ENCODE measurements around the gene ALOX12B. TPM values are rescaled to one million over a fixed set of nuclear protein-coding genes. Genes with fewer than 3 reads are reported as not detected.

The ALOX12B gene
- total RNA-seq, 1 donor from 2014 or later, result 1.7 TPM

- Mint-ChIP-seq H3K4me3 (ENCODE audit: unreplicated experiment) (no peak overlapping the region), H3K27ac (ENCODE audit: unreplicated experiment) (no peak overlapping the region), H3K36me3 (ENCODE audit: low read depth, unreplicated experiment) (no peaks in the 10 kb centered on the region), H3K4me1 (ENCODE audit: unreplicated experiment) (no peaks in the 10 kb centered on the region), H3K27me3 (ENCODE audit: unreplicated experiment) (peaks cover 11% of the 10 kb centered on the region), H3K9me3 (ENCODE audit: unreplicated experiment) (no peaks in the 10 kb centered on the region)
- no peak for TF ChIP-seq CTCF (IDR thresholded peaks at IDR 0.05; ENCODE audit: unreplicated experiment)
- no peak for DNase-seq (ENCODE audit: low spot score)
Measured at GRCh38 chr17:8089728-8090127, 2.2 kb upstream of the ALOX12B start.

- H3K27ac Mint-ChIP-seq (ENCODE audit: unreplicated experiment), result no peak overlapping the region
- no peak for DNase-seq (ENCODE audit: low spot score)
- H3K9me3 Mint-ChIP-seq (ENCODE audit: unreplicated experiment), result no peaks in the 10 kb centered on the region
- peaks cover 13% of the 10 kb centered on the region for H3K27me3 Mint-ChIP-seq (ENCODE audit: unreplicated experiment)
- no peak overlapping the region for H3K4me3 Mint-ChIP-seq (ENCODE audit: unreplicated experiment)
- TF ChIP-seq CTCF (IDR thresholded peaks at IDR 0.05; ENCODE audit: unreplicated experiment), result no peak
- no peaks in the 10 kb centered on the region for H3K4me1 Mint-ChIP-seq (ENCODE audit: unreplicated experiment)
- H3K36me3 Mint-ChIP-seq (ENCODE audit: low read depth, unreplicated experiment), result no peaks in the 10 kb centered on the region
Measured at GRCh38 chr17:8087952-8088230, 375 bp upstream of the ALOX12B start.

GRCh38 chr17:8084250-8084649 lies 3.3 kb downstream of the ALOX12B start:
- no peak overlapping the region for H3K27ac Mint-ChIP-seq (ENCODE audit: unreplicated experiment)
- peaks cover 2% of the 10 kb centered on the region for H3K4me1 Mint-ChIP-seq (ENCODE audit: unreplicated experiment)
- no peak for DNase-seq (ENCODE audit: low spot score)
- H3K27me3 Mint-ChIP-seq (ENCODE audit: unreplicated experiment), result peaks cover 17% of the 10 kb centered on the region
- H3K36me3 Mint-ChIP-seq (ENCODE audit: low read depth, unreplicated experiment), result no peaks in the 10 kb centered on the region
- H3K9me3 Mint-ChIP-seq (ENCODE audit: unreplicated experiment), result no peaks in the 10 kb centered on the region
- no peak overlapping the region for H3K4me3 Mint-ChIP-seq (ENCODE audit: unreplicated experiment)
- no peak for TF ChIP-seq CTCF (IDR thresholded peaks at IDR 0.05; ENCODE audit: unreplicated experiment)

- H3K9me3 Mint-ChIP-seq (ENCODE audit: unreplicated experiment), result no peaks in the 10 kb centered on the region
- peaks cover 22% of the 10 kb centered on the region for H3K27me3 Mint-ChIP-seq (ENCODE audit: unreplicated experiment)
- TF ChIP-seq CTCF (IDR thresholded peaks at IDR 0.05; ENCODE audit: unreplicated experiment), result no peak
- no peak for DNase-seq (ENCODE audit: low spot score)
- no peaks in the 10 kb centered on the region for H3K36me3 Mint-ChIP-seq (ENCODE audit: low read depth, unreplicated experiment)
- H3K4me3 Mint-ChIP-seq (ENCODE audit: unreplicated experiment), result no peak overlapping the region
- H3K4me1 Mint-ChIP-seq (ENCODE audit: unreplicated experiment), result peaks cover 7% of the 10 kb centered on the region
- no peak overlapping the region for H3K27ac Mint-ChIP-seq (ENCODE audit: unreplicated experiment)
Measured at GRCh38 chr17:8082292-8082691, 5.2 kb downstream of the ALOX12B start.

- Mint-ChIP-seq H3K27ac (ENCODE audit: unreplicated experiment) (no peak overlapping the region), H3K9me3 (ENCODE audit: unreplicated experiment) (no peaks in the 10 kb centered on the region), H3K4me3 (ENCODE audit: unreplicated experiment) (no peak overlapping the region), H3K27me3 (ENCODE audit: unreplicated experiment) (peaks cover 20% of the 10 kb centered on the region), H3K4me1 (ENCODE audit: unreplicated experiment) (peaks cover 9% of the 10 kb centered on the region), H3K36me3 (ENCODE audit: low read depth, unreplicated experiment) (no peaks in the 10 kb centered on the region)
- TF ChIP-seq CTCF (IDR thresholded peaks at IDR 0.05; ENCODE audit: unreplicated experiment), result no peak
- no peak for DNase-seq (ENCODE audit: low spot score)
Measured at GRCh38 chr17:8081876-8082275, 5.6 kb downstream of the ALOX12B start.

Data from endothelial cell (in vitro differentiated cells).